Neural crest cell (in vitro differentiated cells): ENCODE data around the gene PTPRCAP. TPM values are rescaled to one million over a fixed set of nuclear protein-coding genes. Genes with fewer than 3 reads are reported as not detected.
A peak's percentile ranks its signal among the peaks of the same experiment; 100 is the strongest.

Source experiments
- DNase-seq: peaks from one replicate; pipeline ENCODE4 v3.0.0; 2021; ENCODE audit warnings: low read depth, mixed read lengths, low spot score
- H3K27ac Mint-ChIP-seq: one replicate; pipeline ENCODE4 v1.8.0; 2021; ENCODE audit warnings: mild to moderate bottlenecking, mixed read lengths; ENCODE audit not compliant: unreplicated experiment
- H3K27me3 Mint-ChIP-seq: 2 replicates; pipeline ENCODE4 v1.8.0; 2021; ENCODE audit warnings: low read depth, mild to moderate bottlenecking, mixed read lengths
- H3K36me3 Mint-ChIP-seq: 2 replicates; pipeline ENCODE4 v1.8.0; 2021; ENCODE audit warnings: low read depth, mild to moderate bottlenecking, mixed read lengths
- H3K4me1 Mint-ChIP-seq: 2 replicates; pipeline ENCODE4 v1.8.0; 2021; ENCODE audit warnings: mixed read lengths
- H3K4me3 Mint-ChIP-seq: one replicate; pipeline ENCODE4 v1.8.0; 2021; ENCODE audit warnings: mild to moderate bottlenecking, mixed read lengths
- H3K9me3 Mint-ChIP-seq: 2 replicates; pipeline ENCODE4 v1.8.0; 2021; ENCODE audit warnings: mixed read lengths
- CTCF ChIP-seq: fragments of 200-600 bp; sonication (generic); conservative IDR thresholded peaks from 2 replicates; pipeline ENCODE4 v1.5.0; 2021; ENCODE audit warnings: antibody characterized with exemption, mild to moderate bottlenecking
- total RNA-seq: library from RNA; stranded (reverse); gene quantifications from 2 replicates; pipeline ENCODE4 v1.2.1, GENCODE V29; 2021

PTPRCAP gene
- total RNA-seq, 1 donor from 2014 or later: 0.84 TPM

- Mint-ChIP-seq H3K27me3 (no peaks in the 10 kb centered on the region), H3K9me3 (no peaks in the 10 kb centered on the region), H3K27ac (no peak within 1 kb of the TSS), H3K4me3 (no peak within 1 kb of the TSS), H3K36me3 (no peaks in the 10 kb centered on the region), H3K4me1 (peaks cover 10% of the 10 kb centered on the region)
- DNase-seq: no peak
- TF ChIP-seq CTCF: no peak
Measured at GRCh38 chr11:67452141-67452952, 14.9 kb upstream of the PTPRCAP start, which contains the start of gene GPR152. Gene GPR152, minus strand, starts transcription at chr11:67452729. Its CDS starts 5 bp downstream, at chr11:67452724.

- no peaks in the 10 kb centered on the region for H3K36me3 Mint-ChIP-seq
- no peaks in the 10 kb centered on the region for H3K27me3 Mint-ChIP-seq
- DNase-seq: no peak
- no peak overlapping the region for H3K4me3 Mint-ChIP-seq
- H3K4me1 Mint-ChIP-seq: peaks cover 10% of the 10 kb centered on the region
- no peaks in the 10 kb centered on the region for H3K9me3 Mint-ChIP-seq
- H3K27ac Mint-ChIP-seq: no peak overlapping the region
- TF ChIP-seq CTCF: no peak
Measured at GRCh38 chr11:67451658-67451976, 14.1 kb upstream of the PTPRCAP start.

GRCh38 chr11:67450796-67451657 lies 13.5 kb upstream of the PTPRCAP start:
- Mint-ChIP-seq H3K9me3 (no peaks in the 10 kb centered on the region), H3K4me3 (peak overlapping the region; percentile 15), H3K27me3 (no peaks in the 10 kb centered on the region), H3K36me3 (no peaks in the 10 kb centered on the region), H3K4me1 (peaks cover 10% of the 10 kb centered on the region), H3K27ac (no peak overlapping the region)
- no peak for TF ChIP-seq CTCF
- no peak for DNase-seq

- Mint-ChIP-seq H3K4me1 (peaks cover 10% of the 10 kb centered on the region), H3K4me3 (no peak overlapping the region), H3K36me3 (no peaks in the 10 kb centered on the region), H3K27me3 (no peaks in the 10 kb centered on the region), H3K27ac (peak overlapping the region; percentile 29), H3K9me3 (no peaks in the 10 kb centered on the region)
- DNase-seq: no peak
- TF ChIP-seq CTCF: no peak
Measured at GRCh38 chr11:67449116-67449844, 11.8 kb upstream of the PTPRCAP start.

- TF ChIP-seq CTCF: no peak
- H3K27ac Mint-ChIP-seq: no peak overlapping the region
- no peaks in the 10 kb centered on the region for H3K36me3 Mint-ChIP-seq
- peaks cover 10% of the 10 kb centered on the region for H3K4me1 Mint-ChIP-seq
- H3K9me3 Mint-ChIP-seq: no peaks in the 10 kb centered on the region
- no peak for DNase-seq
- H3K4me3 Mint-ChIP-seq: no peak overlapping the region
- no peaks in the 10 kb centered on the region for H3K27me3 Mint-ChIP-seq
Measured at GRCh38 chr11:67448220-67448609, 10.7 kb upstream of the PTPRCAP start.
